GM12892 (cell line): ENCODE data around the gene NFILZ.

Experiments used
- POLR2A ChIP-seq: IDR thresholded peaks from 2 replicates; pipeline ENCODE4 v1.6.1; 2011; ENCODE audit warnings: low read depth, low read length, control low read depth
- POLR2AphosphoS5 ChIP-seq: IDR thresholded peaks from 2 replicates; pipeline ENCODE4 v1.6.1; 2011; ENCODE audit warnings: low read depth, low read length, control low read depth
- TAF1 ChIP-seq: IDR thresholded peaks from 2 replicates; pipeline ENCODE4 v1.6.1; 2011; ENCODE audit warnings: low read depth, mild to moderate bottlenecking, control low read depth, low read length, borderline replicate concordance

- TF ChIP-seq POLR2AphosphoS5 (no peak), POLR2A (no peak), TAF1 (no peak)
These were observed 21.0 kb upstream of the NFILZ start for GRCh38 chr19:8609279-8610040.
